GM18498 (cell line): Measurements from ENCODE around the gene XIRP2.

ENCODE experiments used
- ATAC-seq: cut with Tn5 transposase; IDR thresholded peaks from one replicate; pipeline ENCODE4 v1.9.1; 2021; ENCODE audit warnings: mild to moderate bottlenecking, moderate library complexity; ENCODE audit not compliant: unreplicated experiment

Gene XIRP2

GRCh38 chr2:167287212-167287611 is 398.9 kb downstream of the XIRP2 start:
- ATAC-seq, result no peak

- ATAC-seq, result no peak
Observed at GRCh38 chr2:167289651-167290410, 401.6 kb downstream of the XIRP2 start.

- ATAC-seq, result peak; percentile 99
Observed at GRCh38 chr2:167292430-167293171, 404.3 kb downstream of the XIRP2 start, which contains the start of gene B3GALT1. Gene B3GALT1 (plus strand): TSS chr2:167293001.

GRCh38 chr2:167293172-167293781 is 405.0 kb downstream of the XIRP2 start:
- ATAC-seq, result peak; percentile 16

GRCh38 chr2:167293943-167294775 is 405.9 kb downstream of the XIRP2 start:
- ATAC-seq, result no peak

GRCh38 chr2:167294776-167295140 is 406.5 kb downstream of the XIRP2 start:
- no peak for ATAC-seq

- no peak for ATAC-seq
Observed at GRCh38 chr2:167297292-167297691, 409.0 kb downstream of the XIRP2 start.

GRCh38 chr2:167298017-167298416 is 409.7 kb downstream of the XIRP2 start:
- ATAC-seq, result no peak
